Panc1 (cell line): ENCODE results near the gene SLC29A2. TPM values are rescaled to one million over a fixed set of nuclear protein-coding genes. Genes with fewer than 3 reads are reported as not detected.

Source experiments
- ATAC-seq: fragments of 200-7000 bp; cut with Tn5 transposase; 2 replicates; pipeline ENCODE4 v1.9.1; 2020; ENCODE audit warnings: mild to moderate bottlenecking, moderate library complexity
- BruUV-seq: library from RNA; stranded (reverse); fragments of 400-500 nt; replicated peaks from 2 replicates; lab custom pipeline; 2021; lab: Mats Ljungman, UMichigan
- CTCF ChIA-PET: fragments of 300-600 bp; sonication (Branson Sonifier 250); formaldehyde crosslinking; loops from one replicate; lab custom pipeline; 2022; ENCODE audit warnings: antibody characterized with exemption; lab: Charles Lee
- POLR2A ChIA-PET: fragments of 300-600 bp; sonication (Branson Sonifier 250); formaldehyde crosslinking; loops from one replicate; lab custom pipeline; 2022; ENCODE audit warnings: antibody characterized with exemption; lab: Charles Lee
- DNase-seq: peaks from one replicate; pipeline ENCODE4 v3.0.0-alpha.2; 2010; ENCODE audit warnings: low read depth, low spot score
- H3K27ac ChIP-seq: 2 replicates; pipeline ENCODE4 v1.5.1; 2011; ENCODE audit warnings: mild to moderate bottlenecking, low read length, inconsistent platforms
- H3K27me3 ChIP-seq: fragments of 200-500 bp; sonication (Bioruptor generic); 2 replicates; pipeline ENCODE4 v1.6.0; 2014; ENCODE audit warnings: low read length, inconsistent platforms; ENCODE audit not compliant: control insufficient read depth, insufficient read depth
- H3K36me3 ChIP-seq: fragments of 200-500 bp; sonication (Bioruptor generic); 2 replicates; pipeline ENCODE4 v1.5.1; 2014; ENCODE audit warnings: inconsistent platforms, mild to moderate bottlenecking, low read length, moderate library complexity; ENCODE audit not compliant: control insufficient read depth, insufficient read depth
- H3K4me1 ChIP-seq: 2 replicates; pipeline ENCODE4 v1.5.1; 2011; ENCODE audit warnings: inconsistent platforms, mild to moderate bottlenecking, low read length, moderate library complexity; ENCODE audit not compliant: control insufficient read depth, insufficient read depth
- H3K4me3 ChIP-seq, 2 experiments: 2 replicates each; pipeline ENCODE4 v1.5.1; 2011 to 2012; ENCODE audit warnings: low read depth in 2 of 2, low read length in 2 of 2, mild to moderate bottlenecking in 2 of 2, inconsistent platforms in 1 of 2, moderate library complexity in 1 of 2
- H3K9me3 ChIP-seq: fragments of 200-500 bp; sonication (Bioruptor generic); 2 replicates; pipeline ENCODE4 v1.5.1; 2014; ENCODE audit warnings: low read depth, mild to moderate bottlenecking, inconsistent platforms, low read length, moderate library complexity; ENCODE audit not compliant: control insufficient read depth, insufficient read depth
- CTCF ChIP-seq: fragments of 450-650 bp; IDR thresholded peaks from 2 replicates; pipeline ENCODE4 v1.5.1; 2017; ENCODE audit warnings: mild to moderate bottlenecking
- POLR2AphosphoS5 ChIP-seq: IDR thresholded peaks from 2 replicates; pipeline ENCODE4 v1.6.1; 2012; ENCODE audit warnings: mild to moderate bottlenecking, low read depth, low read length, moderate library complexity
- SIN3A ChIP-seq: IDR thresholded peaks from 2 replicates; pipeline ENCODE4 v1.6.1; 2012; ENCODE audit warnings: low read depth, mild to moderate bottlenecking, low read length, moderate library complexity, borderline replicate concordance; ENCODE audit not compliant: insufficient read depth
- TCF7L2 ChIP-seq: IDR thresholded peaks from 2 replicates; pipeline ENCODE4 v1.6.1; 2011; ENCODE audit warnings: mild to moderate bottlenecking, low read depth, low read length, inconsistent platforms
- in situ Hi-C: cut with HindIII; loops from 2 replicates; pipeline ENCODE4 v1.10.0; 2016; ENCODE audit warnings: low sequenced_read_pairs, low pct_unique_long_range_greater_than_20kb
- intact Hi-C: fragments of 100-400 bp; cut with micrococcal nuclease; formaldehyde crosslinking; loops from one replicate; pipeline ENCODE4 v1.10.0; 2022; ENCODE audit not compliant: unreplicated experiment
- total RNA-seq: library from RNA; stranded (reverse); gene quantifications from one replicate; pipeline ENCODE4 v1.2.1, GENCODE V29; 2021; ENCODE audit not compliant: unreplicated experiment
- TF ChIP-seq, protein P1 (sequence below), 2 experiments: IDR thresholded peaks; 2 replicates each; pipeline ENCODE4 v1.6.1; 2011 to 2012; ENCODE audit warnings: low read depth in 2 of 2, control low read depth in 1 of 2, low read length in 1 of 2, mild to moderate bottlenecking in 1 of 2, moderate library complexity in 1 of 2; ENCODE audit not compliant: insufficient read depth in 1 of 2

SLC29A2 gene
- total RNA-seq, 1 experiment from 2014 or later: 28.3 TPM

DNA sequence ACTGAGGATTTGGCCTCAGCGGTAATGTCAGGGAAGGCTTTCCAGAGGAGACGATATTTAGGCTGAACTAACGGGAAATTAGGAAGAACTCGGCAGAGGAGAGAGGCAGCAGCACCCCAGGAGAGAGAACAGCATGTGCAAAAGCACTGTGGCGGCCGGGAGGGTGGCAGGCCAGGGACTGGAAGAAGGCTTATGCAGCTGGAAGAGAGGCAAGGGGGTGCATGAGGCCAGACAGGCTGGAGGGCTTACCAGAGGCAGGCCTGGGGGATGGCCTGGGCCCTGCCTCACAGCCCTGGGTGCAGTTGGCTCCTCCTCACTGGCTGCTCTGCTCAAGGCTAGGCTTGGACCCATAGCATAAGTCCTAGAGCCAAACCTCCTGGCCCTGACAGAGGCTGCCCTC, 41.6 kb upstream of the SLC29A2 start:
- in situ Hi-C loops: no loop called here
- no TSS peak for BruUV-seq
- H3K27me3 ChIP-seq: peaks cover 11% of the 10 kb centered on the region
- 0 out of 2 replicates have a peak, but pooled peaks cover 3% of the 10 kb centered on the region for H3K4me1 ChIP-seq
- ChIA-PET POLR2A (no interaction called here), CTCF (no interaction called here)
- no peak overlapping the region for H3K4me3 ChIP-seq
- ATAC-seq (no peak), DNase-seq (no peak)
- intact Hi-C loops: no loop called here
- no peaks in the 10 kb centered on the region for H3K9me3 ChIP-seq
- no peak overlapping the region for H3K27ac ChIP-seq
- H3K36me3 ChIP-seq: no peaks in the 10 kb centered on the region
- no peak for TF ChIP-seq CTCF
- TF ChIP-seq SIN3A: no peak
- no peak for TF ChIP-seq POLR2AphosphoS5
- no peak for TF ChIP-seq TCF7L2
- TF ChIP-seq, protein P1, sequence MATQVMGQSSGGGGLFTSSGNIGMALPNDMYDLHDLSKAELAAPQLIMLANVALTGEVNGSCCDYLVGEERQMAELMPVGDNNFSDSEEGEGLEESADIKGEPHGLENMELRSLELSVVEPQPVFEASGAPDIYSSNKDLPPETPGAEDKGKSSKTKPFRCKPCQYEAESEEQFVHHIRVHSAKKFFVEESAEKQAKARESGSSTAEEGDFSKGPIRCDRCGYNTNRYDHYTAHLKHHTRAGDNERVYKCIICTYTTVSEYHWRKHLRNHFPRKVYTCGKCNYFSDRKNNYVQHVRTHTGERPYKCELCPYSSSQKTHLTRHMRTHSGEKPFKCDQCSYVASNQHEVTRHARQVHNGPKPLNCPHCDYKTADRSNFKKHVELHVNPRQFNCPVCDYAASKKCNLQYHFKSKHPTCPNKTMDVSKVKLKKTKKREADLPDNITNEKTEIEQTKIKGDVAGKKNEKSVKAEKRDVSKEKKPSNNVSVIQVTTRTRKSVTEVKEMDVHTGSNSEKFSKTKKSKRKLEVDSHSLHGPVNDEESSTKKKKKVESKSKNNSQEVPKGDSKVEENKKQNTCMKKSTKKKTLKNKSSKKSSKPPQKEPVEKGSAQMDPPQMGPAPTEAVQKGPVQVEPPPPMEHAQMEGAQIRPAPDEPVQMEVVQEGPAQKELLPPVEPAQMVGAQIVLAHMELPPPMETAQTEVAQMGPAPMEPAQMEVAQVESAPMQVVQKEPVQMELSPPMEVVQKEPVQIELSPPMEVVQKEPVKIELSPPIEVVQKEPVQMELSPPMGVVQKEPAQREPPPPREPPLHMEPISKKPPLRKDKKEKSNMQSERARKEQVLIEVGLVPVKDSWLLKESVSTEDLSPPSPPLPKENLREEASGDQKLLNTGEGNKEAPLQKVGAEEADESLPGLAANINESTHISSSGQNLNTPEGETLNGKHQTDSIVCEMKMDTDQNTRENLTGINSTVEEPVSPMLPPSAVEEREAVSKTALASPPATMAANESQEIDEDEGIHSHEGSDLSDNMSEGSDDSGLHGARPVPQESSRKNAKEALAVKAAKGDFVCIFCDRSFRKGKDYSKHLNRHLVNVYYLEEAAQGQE (IDR thresholded peaks at IDR 0.05; ENCODE audit: insufficient read depth in 1 of 2, low read depth in 2 of 2, low read length in 1 of 2): no peak

- TF ChIP-seq, protein P1 (IDR thresholded peaks at IDR 0.05; ENCODE audit: insufficient read depth in 1 of 2, low read depth in 2 of 2, low read length in 1 of 2): no peak
- TF ChIP-seq CTCF (no peak), SIN3A (no peak)
- Histone ChIP-seq H3K9me3 (no peaks in the 10 kb centered on the region), H3K27me3 (peaks cover 11% of the 10 kb centered on the region), H3K27ac (no peak overlapping the region), H3K4me1 (no peaks in the 10 kb centered on the region), H3K4me3 (no peak overlapping the region), H3K36me3 (no peaks in the 10 kb centered on the region)
- ChIA-PET CTCF (interaction anchor here (2.4 kb wide), 1 partner anchor 9 kb away, joined by 11 read pairs; the partner anchor contains the start of gene NPAS4), POLR2A (no interaction called here)
- in situ Hi-C loops (no loop called here), intact Hi-C loops (no loop called here)
- no TSS peak for BruUV-seq
- DNase-seq: no peak
- ATAC-seq: no peak
Measured at GRCh38 chr11:66412110-66412509, 40.5 kb upstream of the SLC29A2 start.
